GDM1 (cell line): ENCODE results near the gene IGF2BP3.

Source experiments
- DNase-seq: peaks from one replicate; lab custom pipeline; 2025; lab: John Stamatoyannopoulos, UW

The IGF2BP3 gene

GRCh38 chr7:23472046-23472445 lies 1.8 kb upstream of the IGF2BP3 start:
- DNase-seq, result no peak

DNA sequence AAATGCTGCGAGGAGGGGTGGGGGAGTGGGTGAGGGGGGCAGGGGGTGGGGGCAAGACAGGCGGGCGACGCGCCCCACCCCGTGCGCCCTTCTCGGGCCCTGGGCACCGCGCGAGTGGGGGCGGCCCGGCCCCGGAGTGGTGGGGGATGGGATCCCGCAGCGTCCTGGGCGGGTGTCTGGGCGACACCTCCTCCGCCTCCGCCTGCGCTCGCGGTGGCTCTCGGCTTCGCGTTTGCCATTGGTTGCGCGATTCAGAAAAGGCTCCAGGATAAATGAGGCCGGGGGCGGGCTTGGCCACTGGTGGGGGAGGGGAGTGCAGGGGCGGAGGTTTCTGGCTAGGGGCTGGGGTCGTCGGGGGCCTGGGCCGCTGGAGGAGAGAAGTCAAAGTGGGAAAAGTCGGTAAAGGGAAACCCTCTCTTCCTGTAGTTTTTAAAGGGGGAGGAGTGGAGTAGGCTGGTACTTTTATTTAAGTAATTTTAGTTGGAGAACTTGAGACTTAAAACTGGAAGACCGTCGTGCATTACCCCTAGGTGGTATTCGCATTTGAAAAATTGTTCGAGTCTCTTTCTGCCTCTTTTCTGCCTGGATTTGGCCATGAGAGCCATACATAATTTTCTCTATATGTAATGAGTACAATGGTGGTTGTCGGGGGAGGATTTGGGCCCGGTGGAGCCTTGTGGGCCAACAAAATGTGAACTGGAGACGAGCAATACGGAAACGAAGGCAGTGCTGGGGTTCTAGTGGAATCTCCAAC lies 992 bp upstream of the IGF2BP3 start:
- peak; percentile 79 for DNase-seq

GRCh38 chr7:23469961-23470250 lies 385 bp downstream of the IGF2BP3 start:
- no peak for DNase-seq

DNA sequence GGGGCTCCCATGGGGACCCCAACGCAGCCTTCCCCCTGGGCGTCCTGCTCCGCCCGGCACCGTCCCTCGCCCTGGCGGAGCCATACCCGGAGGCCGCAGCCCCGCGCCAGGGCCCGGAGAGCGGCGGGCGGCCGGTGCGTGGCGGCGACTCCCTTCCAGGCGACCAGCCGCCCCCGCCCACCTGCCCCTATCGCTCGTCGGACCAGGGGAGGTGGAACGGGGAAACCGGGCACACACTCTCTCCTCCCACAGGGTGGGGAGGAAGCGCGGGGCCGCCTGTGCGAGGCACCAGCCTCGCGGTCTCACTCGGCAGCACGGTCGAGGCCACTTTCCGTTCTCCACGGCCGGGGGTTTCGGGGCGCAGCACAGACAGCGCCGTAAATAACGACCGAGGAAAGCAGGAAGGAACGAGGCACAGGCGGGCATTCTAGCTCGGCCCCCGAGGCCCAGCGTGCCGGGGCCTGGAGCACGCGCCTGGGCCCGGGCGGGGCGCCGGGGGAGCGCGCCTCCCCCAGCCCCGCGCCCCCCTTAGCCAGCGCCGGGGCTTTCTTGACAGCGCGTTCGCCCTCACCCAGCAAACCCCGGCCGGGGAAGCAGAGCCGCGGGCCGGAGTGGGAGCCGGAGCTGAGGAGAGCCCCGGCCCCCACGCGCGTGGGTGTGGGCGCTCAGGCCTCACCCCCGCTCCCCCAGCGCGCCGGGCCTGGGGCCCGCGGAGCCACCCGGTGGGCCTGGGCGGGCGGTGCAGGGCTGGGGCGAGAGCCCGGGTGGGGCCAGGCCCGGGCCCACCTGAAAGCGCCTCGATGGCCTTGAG lies 936 bp downstream of the IGF2BP3 start:
- DNase-seq, result no peak

DNA sequence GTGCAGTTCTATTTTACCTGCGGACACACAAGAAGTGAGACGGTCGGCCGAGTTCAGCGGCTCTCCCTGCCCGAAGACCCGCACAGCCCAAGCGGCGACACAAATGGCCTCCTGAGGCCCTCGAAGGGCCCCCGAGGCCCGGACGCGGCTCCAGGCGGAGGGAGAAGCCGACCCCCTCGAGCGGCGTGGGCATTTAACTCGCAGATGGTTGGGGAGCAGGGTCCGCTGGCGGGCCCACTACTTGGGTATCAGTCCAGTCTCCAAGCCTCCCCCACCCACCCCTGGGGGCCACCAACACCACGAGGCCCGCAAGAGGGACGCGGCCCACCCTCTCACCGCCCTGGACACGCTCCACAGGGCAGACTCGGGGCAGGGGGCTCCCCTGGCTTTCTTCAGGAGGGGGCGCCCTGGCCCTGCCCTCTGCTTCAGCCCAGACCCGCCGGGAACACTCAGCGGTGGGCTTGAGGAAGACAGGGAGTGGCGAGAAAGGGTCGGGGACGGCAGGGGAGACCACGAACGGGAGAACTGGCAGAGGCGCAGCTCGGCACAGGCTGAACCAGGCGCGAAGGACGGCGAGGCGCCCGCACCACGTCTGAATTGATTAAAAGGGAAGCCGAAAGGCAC lies 1.7 kb downstream of the IGF2BP3 start:
- DNase-seq, result no peak

GRCh38 chr7:23467806-23468525 lies 2.3 kb downstream of the IGF2BP3 start:
- DNase-seq, result no peak

DNA sequence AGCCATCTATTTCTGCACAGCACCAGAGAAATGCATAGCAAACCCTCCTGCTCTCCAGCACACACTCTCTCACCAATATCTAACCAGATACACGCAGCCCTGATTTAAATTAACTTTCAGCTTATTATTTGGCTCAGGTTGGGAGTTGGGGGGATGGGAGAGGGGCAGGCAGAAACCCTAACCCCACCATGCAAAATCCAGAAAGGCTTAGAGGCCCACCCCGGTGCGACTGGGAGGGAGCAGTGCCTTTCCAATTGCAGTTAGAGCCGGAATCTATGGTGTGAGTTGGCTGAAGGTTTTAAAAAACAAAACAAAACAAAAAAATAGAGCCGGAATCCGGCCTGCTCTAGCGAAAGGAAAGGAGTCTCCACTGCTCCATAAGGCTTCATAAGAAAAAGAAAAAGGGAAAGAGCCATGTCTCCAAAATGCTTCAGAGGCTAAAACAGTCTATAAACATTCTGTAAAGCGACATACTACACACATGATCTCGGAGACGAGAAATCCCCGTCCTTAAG lies 2.9 kb downstream of the IGF2BP3 start:
- DNase-seq, result no peak

- DNase-seq, result peak; percentile 55
Observed at GRCh38 chr7:23462846-23463245, 7.4 kb downstream of the IGF2BP3 start.

- no peak for DNase-seq
Observed at GRCh38 chr7:23458044-23458443, 12.2 kb downstream of the IGF2BP3 start.

- DNase-seq, result no peak
Observed at GRCh38 chr7:23456093-23456492, 14.2 kb downstream of the IGF2BP3 start.

DNA sequence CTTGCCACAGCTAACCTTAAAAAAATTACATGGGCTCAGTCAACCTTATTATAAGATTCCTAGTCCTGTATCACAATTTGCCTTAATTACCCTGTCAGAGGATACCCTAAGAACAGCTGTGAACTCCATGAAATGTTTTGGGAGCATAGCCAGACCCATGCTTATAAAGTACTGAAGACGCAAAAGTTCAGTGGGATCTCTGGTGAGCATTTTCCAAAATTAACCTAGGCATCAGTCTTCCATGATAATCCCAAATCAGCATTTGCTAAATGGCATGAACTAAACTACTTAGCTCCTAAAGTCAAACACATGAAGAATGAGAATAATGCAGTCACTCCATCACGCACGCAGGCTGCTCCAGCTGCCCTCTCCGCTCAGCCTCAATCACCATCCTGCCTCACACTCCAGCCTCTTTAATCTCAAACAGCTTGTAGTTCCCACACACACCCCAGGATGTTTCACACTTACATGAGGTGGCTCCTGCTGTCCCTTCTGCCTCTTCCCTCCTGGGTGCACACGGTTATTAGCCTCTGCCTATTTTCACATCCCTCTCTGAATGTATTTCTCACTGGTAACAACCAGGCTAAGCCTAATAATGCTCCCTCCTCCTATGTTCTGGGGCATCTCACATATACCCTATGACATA lies 15.3 kb downstream of the IGF2BP3 start:
- DNase-seq, result no peak

GRCh38 chr7:23450518-23450917 lies 19.8 kb downstream of the IGF2BP3 start:
- no peak for DNase-seq

DNA sequence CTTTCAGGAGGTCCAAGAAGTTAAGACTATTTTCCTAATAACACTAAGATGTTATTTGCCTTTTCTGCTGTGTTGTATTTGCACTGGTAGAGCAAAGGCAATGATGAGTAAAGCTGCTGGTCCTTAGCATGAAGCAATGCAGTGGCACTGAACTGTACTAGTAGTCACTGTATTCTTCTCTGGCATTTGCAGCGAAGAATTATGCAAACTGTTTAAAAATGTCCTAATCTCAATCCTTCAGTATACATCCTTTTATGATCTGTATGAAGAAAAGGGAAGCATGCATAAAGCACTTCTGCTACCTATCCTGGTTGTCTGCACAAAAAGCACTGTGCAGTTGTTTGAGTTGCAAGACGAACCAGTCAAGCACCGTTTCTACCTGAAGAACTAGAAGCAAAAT lies 20.4 kb downstream of the IGF2BP3 start:
- DNase-seq, result no peak

DNA sequence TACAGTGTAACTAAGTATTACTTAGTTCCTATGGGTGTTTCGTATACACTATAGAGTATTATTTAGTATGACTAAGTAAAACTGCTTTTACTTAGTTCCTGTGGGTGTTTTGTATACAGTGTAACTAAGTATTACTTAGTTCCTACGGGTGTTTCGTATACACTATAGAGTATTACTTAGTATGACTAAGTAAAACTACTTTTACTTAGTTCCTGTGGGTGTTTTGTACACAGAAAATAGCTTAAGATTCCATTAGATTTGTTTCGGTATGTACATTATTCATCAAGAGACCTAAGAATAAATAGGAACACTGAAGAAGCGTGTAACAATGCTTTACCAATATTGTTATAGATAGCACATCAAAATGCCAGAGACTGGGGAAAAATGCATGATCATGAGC lies 25.0 kb downstream of the IGF2BP3 start:
- no peak for DNase-seq

- DNase-seq, result no peak
Observed at GRCh38 chr7:23443974-23444373, 26.3 kb downstream of the IGF2BP3 start.

GRCh38 chr7:23438171-23438570 lies 32.1 kb downstream of the IGF2BP3 start:
- no peak for DNase-seq

- DNase-seq, result no peak
Observed at GRCh38 chr7:23434147-23434917, 36.0 kb downstream of the IGF2BP3 start.

DNA sequence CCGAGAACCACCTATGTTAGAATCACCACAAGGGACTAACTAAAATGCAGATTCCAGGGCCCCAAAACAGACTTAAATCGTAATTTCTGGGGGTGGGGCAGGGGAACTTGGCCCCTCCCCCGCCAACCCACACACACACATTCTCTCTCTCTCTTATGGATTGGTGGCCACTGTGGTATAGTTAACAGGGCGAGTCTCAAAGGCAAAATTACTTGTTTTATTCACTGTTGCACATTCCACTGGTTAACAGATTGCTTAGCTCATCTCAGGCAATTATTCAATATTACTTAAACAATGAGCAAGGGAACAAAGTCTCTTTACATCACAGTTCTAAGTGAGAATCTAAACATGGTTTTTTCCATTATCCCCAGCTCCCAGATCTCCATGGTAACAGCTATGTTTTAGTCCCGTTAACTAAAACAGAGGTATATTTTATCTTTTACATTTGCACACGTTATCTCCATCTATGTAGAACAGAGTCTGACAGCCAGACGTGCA lies 38.5 kb downstream of the IGF2BP3 start:
- no peak for DNase-seq

DNA sequence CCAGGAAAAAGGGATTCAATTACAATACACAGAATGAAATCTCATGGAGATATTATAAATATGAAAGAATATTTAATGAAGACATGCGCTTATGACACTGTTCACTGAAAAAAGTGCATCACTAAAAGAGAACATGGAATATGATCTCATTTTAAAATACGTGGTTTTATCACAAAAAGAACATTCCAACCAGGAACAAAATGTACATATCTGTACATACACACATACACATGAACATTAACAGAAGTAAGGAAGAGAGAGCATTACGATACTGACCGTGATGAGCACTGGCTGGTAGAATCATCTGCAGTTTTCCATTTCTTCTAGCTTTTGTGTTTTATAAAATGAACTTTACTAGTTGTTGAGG lies 39.4 kb downstream of the IGF2BP3 start:
- no peak for DNase-seq

DNA sequence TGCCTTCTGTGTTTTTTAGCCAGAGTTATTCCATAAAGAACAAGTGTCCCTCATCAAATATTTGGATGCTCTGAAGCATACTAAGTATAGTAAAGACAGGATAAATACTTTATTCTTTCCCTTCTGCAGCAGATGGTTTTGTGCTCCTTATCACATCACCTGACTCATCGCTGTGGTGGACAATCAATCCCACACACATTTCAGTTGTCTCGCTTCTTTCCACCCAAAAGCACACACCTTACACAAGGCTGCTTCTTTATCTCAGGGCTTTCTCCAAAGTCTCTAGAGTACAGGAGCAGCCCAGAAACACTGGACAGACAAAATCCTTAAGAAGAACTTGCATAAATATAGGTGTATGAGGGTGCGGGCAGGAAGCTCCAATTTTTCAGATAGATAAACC lies 43.4 kb downstream of the IGF2BP3 start:
- no peak for DNase-seq

DNA sequence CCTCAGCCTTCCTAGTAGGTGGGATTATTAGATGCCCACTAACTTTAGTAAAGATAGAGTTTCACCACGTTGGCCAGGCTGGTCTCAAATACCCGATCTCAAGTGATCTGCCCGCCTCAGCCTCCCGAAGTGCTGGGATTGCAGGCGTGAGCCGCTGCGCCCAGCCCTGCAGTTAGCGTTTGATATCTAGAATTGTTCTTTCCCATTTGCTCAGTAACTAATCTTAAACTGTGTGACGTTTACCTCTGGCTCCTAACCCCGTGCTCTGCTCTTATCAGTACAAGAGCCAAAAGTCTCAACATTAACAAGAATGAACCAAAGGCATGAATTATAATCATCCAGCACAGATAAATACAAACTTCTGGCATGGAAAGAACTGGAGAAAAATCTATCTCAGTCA lies 47.4 kb downstream of the IGF2BP3 start:
- no peak for DNase-seq
